ENCODE measurements around the gene IRF6.

- no peak for TF ChIP-seq POLR2AphosphoS5 (IDR thresholded peaks at IDR 0.05)
- no peak for TF ChIP-seq EZH2 (IDR thresholded peaks at IDR 0.05; ENCODE audit: borderline replicate concordance, insufficient read depth, low read length, poor library complexity, severe bottlenecking)
- no peak for TF ChIP-seq CTCF (IDR thresholded peaks at IDR 0.05; ENCODE audit: poor library complexity, severe bottlenecking)
- TF ChIP-seq EP300 (conservative IDR thresholded peaks at IDR 0.05; ENCODE audit: poor library complexity, severe bottlenecking), result no peak
- no peak for TF ChIP-seq SMC3 (conservative IDR thresholded peaks at IDR 0.05; ENCODE audit: poor library complexity)
- TF ChIP-seq TAF1 (IDR thresholded peaks at IDR 0.05; ENCODE audit: low read depth), result no peak
- TF ChIP-seq, protein P1, sequence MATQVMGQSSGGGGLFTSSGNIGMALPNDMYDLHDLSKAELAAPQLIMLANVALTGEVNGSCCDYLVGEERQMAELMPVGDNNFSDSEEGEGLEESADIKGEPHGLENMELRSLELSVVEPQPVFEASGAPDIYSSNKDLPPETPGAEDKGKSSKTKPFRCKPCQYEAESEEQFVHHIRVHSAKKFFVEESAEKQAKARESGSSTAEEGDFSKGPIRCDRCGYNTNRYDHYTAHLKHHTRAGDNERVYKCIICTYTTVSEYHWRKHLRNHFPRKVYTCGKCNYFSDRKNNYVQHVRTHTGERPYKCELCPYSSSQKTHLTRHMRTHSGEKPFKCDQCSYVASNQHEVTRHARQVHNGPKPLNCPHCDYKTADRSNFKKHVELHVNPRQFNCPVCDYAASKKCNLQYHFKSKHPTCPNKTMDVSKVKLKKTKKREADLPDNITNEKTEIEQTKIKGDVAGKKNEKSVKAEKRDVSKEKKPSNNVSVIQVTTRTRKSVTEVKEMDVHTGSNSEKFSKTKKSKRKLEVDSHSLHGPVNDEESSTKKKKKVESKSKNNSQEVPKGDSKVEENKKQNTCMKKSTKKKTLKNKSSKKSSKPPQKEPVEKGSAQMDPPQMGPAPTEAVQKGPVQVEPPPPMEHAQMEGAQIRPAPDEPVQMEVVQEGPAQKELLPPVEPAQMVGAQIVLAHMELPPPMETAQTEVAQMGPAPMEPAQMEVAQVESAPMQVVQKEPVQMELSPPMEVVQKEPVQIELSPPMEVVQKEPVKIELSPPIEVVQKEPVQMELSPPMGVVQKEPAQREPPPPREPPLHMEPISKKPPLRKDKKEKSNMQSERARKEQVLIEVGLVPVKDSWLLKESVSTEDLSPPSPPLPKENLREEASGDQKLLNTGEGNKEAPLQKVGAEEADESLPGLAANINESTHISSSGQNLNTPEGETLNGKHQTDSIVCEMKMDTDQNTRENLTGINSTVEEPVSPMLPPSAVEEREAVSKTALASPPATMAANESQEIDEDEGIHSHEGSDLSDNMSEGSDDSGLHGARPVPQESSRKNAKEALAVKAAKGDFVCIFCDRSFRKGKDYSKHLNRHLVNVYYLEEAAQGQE (IDR thresholded peaks at IDR 0.05; ENCODE audit: borderline replicate concordance), result no peak
- no peak for TF ChIP-seq MXI1 (conservative IDR thresholded peaks at IDR 0.05; ENCODE audit: poor library complexity, severe bottlenecking)
Measured at GRCh38 chr1:209741193-209741592, 64.7 kb downstream of the IRF6 start.
